Measurements from ENCODE around the gene AMZ1.

DNA sequence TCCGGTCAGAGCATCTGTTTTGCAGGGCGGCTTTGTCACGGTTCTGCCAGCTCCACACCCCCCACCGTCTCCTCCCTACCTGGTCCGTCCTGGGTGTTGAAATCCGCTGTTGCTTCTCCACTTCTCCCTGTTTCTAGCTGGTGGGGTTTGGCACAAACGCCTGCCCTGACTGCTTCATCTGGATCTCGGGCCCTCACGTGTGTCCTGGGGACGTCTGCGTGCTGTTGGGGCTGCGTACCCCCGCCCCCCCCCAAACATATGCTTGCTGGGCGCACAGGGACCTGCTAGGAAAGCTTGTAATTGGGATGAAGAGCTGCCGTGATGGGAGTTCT, 11.3 kb downstream of the AMZ1 start:
- TF ChIP-seq, protein P1, sequence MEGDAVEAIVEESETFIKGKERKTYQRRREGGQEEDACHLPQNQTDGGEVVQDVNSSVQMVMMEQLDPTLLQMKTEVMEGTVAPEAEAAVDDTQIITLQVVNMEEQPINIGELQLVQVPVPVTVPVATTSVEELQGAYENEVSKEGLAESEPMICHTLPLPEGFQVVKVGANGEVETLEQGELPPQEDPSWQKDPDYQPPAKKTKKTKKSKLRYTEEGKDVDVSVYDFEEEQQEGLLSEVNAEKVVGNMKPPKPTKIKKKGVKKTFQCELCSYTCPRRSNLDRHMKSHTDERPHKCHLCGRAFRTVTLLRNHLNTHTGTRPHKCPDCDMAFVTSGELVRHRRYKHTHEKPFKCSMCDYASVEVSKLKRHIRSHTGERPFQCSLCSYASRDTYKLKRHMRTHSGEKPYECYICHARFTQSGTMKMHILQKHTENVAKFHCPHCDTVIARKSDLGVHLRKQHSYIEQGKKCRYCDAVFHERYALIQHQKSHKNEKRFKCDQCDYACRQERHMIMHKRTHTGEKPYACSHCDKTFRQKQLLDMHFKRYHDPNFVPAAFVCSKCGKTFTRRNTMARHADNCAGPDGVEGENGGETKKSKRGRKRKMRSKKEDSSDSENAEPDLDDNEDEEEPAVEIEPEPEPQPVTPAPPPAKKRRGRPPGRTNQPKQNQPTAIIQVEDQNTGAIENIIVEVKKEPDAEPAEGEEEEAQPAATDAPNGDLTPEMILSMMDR (IDR thresholded peaks at IDR 0.05): no peak
- TF ChIP-seq POLR2A (IDR thresholded peaks at IDR 0.05) (no peak), EP300 (IDR thresholded peaks at IDR 0.05) (no peak)

All from sigmoid colon (tissue), 4 donors.